Nephron (organoid): ENCODE measurements around the gene OTUD4.
A peak's percentile ranks its signal among the peaks of the same experiment; 100 is the strongest.

Experiments used
- H3K27ac Mint-ChIP-seq, 3 experiments: 2 replicates each; pipeline ENCODE4 v1.8.0; 2020; ENCODE audit warnings: mixed read lengths in 3 of 3, mild to moderate bottlenecking in 2 of 3, moderate library complexity in 1 of 3
- H3K27me3 Mint-ChIP-seq: 2 replicates; pipeline ENCODE4 v1.8.0; 2021; ENCODE audit warnings: low read depth, mild to moderate bottlenecking, moderate library complexity, mixed read lengths
- H3K36me3 Mint-ChIP-seq: 2 replicates; pipeline ENCODE4 v1.8.0; 2020; ENCODE audit warnings: low read depth, mixed read lengths
- H3K4me1 Mint-ChIP-seq: 2 replicates; pipeline ENCODE4 v1.8.0; 2020; ENCODE audit warnings: mixed read lengths
- H3K4me3 Mint-ChIP-seq, 3 experiments: 2 replicates each; pipeline ENCODE4 v1.8.0; 2020; ENCODE audit warnings: mild to moderate bottlenecking in 3 of 3, mixed read lengths in 3 of 3, moderate library complexity in 2 of 3
- H3K9me3 Mint-ChIP-seq: 2 replicates; pipeline ENCODE4 v1.8.0; 2020; ENCODE audit warnings: mixed read lengths
- TF ChIP-seq, protein P1 (sequence below), 3 experiments: fragments of 200-600 bp; sonication (generic); IDR thresholded peaks; one replicate each; pipeline ENCODE4 v1.5.0; 2021; ENCODE audit warnings: antibody characterized with exemption in 3 of 3; ENCODE audit not compliant: unreplicated experiment in 3 of 3

Gene OTUD4

DNA sequence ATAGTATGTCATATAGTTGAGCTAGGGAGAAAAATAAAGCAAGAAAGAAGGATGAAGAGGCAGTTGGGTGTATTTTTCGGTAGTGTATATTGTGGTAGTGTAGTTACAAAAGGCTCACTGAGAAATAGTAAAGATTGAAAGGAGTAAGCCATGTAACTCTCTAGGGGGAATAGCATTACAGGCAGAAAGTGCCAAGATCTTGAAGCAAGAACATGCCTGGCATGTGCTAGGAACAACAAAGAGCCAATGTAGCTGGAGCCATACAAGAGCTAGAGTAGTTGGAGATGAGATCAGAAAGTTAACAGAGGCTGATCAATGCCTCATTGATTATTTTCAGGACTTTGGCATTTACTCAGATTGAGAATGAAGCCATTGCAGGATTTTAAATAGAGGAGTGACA is 79.3 kb downstream of the OTUD4 start:
- H3K4me3 Mint-ChIP-seq = no peak overlapping the region
- H3K27me3 Mint-ChIP-seq = no peaks in the 10 kb centered on the region
- H3K36me3 Mint-ChIP-seq = no peaks in the 10 kb centered on the region
- H3K4me1 Mint-ChIP-seq = peaks cover 15% of the 10 kb centered on the region
- no peak overlapping the region for H3K27ac Mint-ChIP-seq
- no peaks in the 10 kb centered on the region for H3K9me3 Mint-ChIP-seq
- TF ChIP-seq, protein P1, sequence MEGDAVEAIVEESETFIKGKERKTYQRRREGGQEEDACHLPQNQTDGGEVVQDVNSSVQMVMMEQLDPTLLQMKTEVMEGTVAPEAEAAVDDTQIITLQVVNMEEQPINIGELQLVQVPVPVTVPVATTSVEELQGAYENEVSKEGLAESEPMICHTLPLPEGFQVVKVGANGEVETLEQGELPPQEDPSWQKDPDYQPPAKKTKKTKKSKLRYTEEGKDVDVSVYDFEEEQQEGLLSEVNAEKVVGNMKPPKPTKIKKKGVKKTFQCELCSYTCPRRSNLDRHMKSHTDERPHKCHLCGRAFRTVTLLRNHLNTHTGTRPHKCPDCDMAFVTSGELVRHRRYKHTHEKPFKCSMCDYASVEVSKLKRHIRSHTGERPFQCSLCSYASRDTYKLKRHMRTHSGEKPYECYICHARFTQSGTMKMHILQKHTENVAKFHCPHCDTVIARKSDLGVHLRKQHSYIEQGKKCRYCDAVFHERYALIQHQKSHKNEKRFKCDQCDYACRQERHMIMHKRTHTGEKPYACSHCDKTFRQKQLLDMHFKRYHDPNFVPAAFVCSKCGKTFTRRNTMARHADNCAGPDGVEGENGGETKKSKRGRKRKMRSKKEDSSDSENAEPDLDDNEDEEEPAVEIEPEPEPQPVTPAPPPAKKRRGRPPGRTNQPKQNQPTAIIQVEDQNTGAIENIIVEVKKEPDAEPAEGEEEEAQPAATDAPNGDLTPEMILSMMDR (IDR thresholded peaks at IDR 0.05; ENCODE audit: unreplicated experiment in 3 of 3) = no peak

DNA sequence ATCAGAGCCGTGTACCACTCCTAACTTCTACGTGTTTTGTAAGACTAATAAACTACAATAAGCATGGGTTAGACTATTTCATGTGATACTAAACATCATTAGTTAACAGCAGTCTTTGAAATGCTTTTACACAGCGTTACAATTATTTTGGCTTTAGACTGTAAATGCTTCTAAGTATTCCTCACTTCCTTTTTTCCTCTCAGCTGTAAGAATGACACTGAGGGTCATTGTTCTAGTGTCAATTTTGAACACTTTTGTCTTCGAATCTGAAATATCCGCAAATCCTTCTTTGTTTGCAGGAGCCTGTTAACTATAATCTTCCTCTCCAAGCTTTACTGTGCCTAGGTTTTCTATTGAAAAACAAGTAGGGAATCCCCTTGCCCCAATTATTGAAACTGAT is 80.7 kb downstream of the OTUD4 start:
- peaks cover 6% of the 10 kb centered on the region for H3K9me3 Mint-ChIP-seq
- no peaks in the 10 kb centered on the region for H3K27me3 Mint-ChIP-seq
- peak overlapping the region; percentile 94 to 96 (median 96) for H3K4me3 Mint-ChIP-seq
- TF ChIP-seq, protein P1 (IDR thresholded peaks at IDR 0.05; ENCODE audit: unreplicated experiment in 3 of 3) = no peak
- peaks cover 13% of the 10 kb centered on the region for H3K36me3 Mint-ChIP-seq
- peaks cover 18% of the 10 kb centered on the region for H3K4me1 Mint-ChIP-seq
- peak overlapping the region in 1 of 3 experiments; percentile 45 for H3K27ac Mint-ChIP-seq

DNA sequence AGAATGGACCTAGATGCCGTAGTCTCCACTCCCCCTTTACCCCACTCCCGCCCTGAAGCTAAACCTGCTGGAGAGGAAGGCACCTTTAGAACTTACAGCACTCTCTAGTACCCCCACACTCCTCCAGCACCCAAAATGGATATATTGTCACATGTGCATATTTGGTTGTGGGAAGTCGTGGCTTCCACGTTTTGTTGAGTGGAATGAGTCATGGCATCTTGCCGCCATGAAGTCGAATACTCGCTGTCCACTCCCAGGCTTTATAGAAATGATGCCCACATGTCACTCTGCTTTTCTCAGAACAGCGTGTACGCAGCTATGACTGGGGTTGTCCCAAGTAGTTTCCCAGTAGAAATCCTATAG is 81.7 kb downstream of the OTUD4 start:
- TF ChIP-seq, protein P1 (IDR thresholded peaks at IDR 0.05; ENCODE audit: unreplicated experiment in 3 of 3) = no peak
- Mint-ChIP-seq H3K27me3 (no peaks in the 10 kb centered on the region), H3K36me3 (peaks cover 23% of the 10 kb centered on the region), H3K27ac (peak overlapping the region; percentile 99), H3K4me3 (peak overlapping the region; percentile 94 to 96 (median 96)), H3K4me1 (peaks cover 19% of the 10 kb centered on the region), H3K9me3 (peaks cover 16% of the 10 kb centered on the region)

DNA sequence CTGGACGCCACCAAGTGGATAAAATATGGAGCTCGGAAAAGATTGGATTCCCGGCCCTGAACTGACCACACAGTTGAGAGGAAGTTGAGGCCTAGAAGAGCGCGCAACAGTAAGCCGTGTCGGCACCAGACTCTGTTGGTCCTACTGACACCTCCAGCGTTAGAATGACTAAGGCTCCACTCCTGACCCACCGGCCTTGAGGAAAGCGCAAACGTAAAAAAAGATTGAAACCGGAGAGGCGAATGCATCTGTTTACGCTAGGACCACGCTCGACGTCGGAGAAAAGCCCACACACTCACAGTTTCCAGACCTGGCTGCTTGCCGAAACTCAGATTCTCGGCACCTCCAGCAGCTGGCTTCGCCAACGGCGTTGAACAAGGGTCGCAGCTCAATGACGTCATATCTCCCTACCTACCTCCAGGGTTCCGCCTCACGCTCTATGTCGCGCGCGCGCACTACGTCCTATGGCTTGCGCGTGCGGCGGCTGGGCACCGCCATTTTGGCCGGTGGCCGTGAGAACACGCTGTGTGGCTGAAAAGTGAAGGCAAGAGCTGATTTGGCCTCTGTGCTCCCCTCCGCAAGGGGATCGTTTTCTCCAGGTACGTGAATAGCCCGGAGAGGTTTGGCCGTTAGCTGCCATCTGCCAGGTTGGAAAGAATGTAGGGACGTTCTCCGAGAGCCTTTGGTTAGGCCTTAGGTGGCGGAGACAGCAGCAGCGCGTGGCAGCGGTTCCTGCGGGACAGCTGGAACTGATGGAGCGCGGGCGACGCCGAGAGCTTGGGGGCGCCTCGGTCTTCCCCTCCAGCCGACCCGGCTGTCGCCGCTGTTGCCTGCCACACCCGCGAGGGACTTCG is 82.3 kb downstream of the OTUD4 start, which contains the start of the genes ABCE1 and ANAPC10:
Gene ABCE1 (plus strand): TSS at position 491 of the 854 bp plus-strand sequence. CDS start 6,102 bp downstream, outside the sequence.
Gene ANAPC10 (minus strand): TSS at position 376 of the 854 bp plus-strand sequence. CDS start 2,097 bp downstream, outside the sequence.
- H3K9me3 Mint-ChIP-seq = peaks cover 22% of the 10 kb centered on the region
- H3K4me1 Mint-ChIP-seq = peaks cover 19% of the 10 kb centered on the region
- H3K27ac Mint-ChIP-seq = peak within 1 kb of the TSS; percentile 99
- H3K36me3 Mint-ChIP-seq = peaks cover 29% of the 10 kb centered on the region
- TF ChIP-seq, protein P1 (IDR thresholded peaks at IDR 0.05; ENCODE audit: unreplicated experiment in 3 of 3) = peak in 2 of 3 experiments; percentile 1 to 34
- peak within 1 kb of the TSS; percentile 94 to 96 (median 96) for H3K4me3 Mint-ChIP-seq
- H3K27me3 Mint-ChIP-seq = no peaks in the 10 kb centered on the region

DNA sequence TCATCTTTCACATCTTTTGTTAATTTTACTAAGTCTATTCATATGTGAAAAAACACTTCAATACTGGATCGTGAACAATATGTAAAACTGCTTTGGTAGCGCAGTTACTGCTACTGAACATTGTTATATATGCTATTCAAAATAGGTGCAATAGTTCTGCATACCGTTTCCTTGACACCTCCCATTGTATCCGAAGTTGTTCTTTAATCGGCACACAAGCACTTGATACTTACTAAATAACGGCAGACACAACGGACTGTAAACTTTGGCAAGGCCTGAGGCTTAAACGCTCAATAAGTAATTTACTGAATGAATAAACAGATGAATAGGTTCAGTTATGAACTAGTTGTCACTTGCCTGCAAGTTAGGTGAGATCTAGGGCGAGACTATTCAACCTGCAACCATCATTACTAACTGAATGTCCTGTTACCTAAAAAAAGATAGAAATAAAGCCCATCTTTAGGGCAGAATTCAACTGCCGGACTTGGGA is 83.0 kb downstream of the OTUD4 start:
- H3K4me1 Mint-ChIP-seq = peaks cover 19% of the 10 kb centered on the region
- TF ChIP-seq, protein P1 (IDR thresholded peaks at IDR 0.05; ENCODE audit: unreplicated experiment in 3 of 3) = peak in 1 of 3 experiments; percentile 43
- H3K4me3 Mint-ChIP-seq = peak overlapping the region; percentile 94 to 96 (median 96)
- peaks cover 29% of the 10 kb centered on the region for H3K9me3 Mint-ChIP-seq
- H3K36me3 Mint-ChIP-seq = peaks cover 36% of the 10 kb centered on the region
- peak overlapping the region; percentile 99 for H3K27ac Mint-ChIP-seq
- H3K27me3 Mint-ChIP-seq = no peaks in the 10 kb centered on the region
